ENCODE data around the gene ARNT2.

- TF ChIP-seq, protein P1, sequence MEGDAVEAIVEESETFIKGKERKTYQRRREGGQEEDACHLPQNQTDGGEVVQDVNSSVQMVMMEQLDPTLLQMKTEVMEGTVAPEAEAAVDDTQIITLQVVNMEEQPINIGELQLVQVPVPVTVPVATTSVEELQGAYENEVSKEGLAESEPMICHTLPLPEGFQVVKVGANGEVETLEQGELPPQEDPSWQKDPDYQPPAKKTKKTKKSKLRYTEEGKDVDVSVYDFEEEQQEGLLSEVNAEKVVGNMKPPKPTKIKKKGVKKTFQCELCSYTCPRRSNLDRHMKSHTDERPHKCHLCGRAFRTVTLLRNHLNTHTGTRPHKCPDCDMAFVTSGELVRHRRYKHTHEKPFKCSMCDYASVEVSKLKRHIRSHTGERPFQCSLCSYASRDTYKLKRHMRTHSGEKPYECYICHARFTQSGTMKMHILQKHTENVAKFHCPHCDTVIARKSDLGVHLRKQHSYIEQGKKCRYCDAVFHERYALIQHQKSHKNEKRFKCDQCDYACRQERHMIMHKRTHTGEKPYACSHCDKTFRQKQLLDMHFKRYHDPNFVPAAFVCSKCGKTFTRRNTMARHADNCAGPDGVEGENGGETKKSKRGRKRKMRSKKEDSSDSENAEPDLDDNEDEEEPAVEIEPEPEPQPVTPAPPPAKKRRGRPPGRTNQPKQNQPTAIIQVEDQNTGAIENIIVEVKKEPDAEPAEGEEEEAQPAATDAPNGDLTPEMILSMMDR (IDR thresholded peaks at IDR 0.05; ENCODE audit: poor library complexity), result no peak
- TF ChIP-seq EZH2 (IDR thresholded peaks at IDR 0.05; ENCODE audit: borderline replicate concordance), result no peak
These were observed 76.7 kb downstream of the ARNT2 start for GRCh38 chr15:80480909-80481308.

Measured in hepatocyte (in vitro differentiated cells).